AG09309 (cell line): Measurements from ENCODE around the gene APOM.

Experiments
- DNase-seq: peaks from one replicate; pipeline ENCODE4 v3.0.0-alpha.2; 2010; ENCODE audit warnings: low read depth
- H3K4me3 ChIP-seq: 2 replicates; pipeline ENCODE4 v1.5.1; 2011; ENCODE audit warnings: mild to moderate bottlenecking, low read depth, low read length, moderate library complexity; ENCODE audit not compliant: control insufficient read depth
- TF ChIP-seq, protein P1 (sequence below): IDR thresholded peaks from 2 replicates; pipeline ENCODE4 v1.5.1; 2011; ENCODE audit warnings: mild to moderate bottlenecking, low read depth, low read length, inconsistent platforms; ENCODE audit not compliant: insufficient read depth, control insufficient read depth; ENCODE audit errors: missing control alignments

Gene APOM

GRCh38 chr6:31621320-31621939 lies 34.3 kb upstream of the APOM start:
- TF ChIP-seq, protein P1, sequence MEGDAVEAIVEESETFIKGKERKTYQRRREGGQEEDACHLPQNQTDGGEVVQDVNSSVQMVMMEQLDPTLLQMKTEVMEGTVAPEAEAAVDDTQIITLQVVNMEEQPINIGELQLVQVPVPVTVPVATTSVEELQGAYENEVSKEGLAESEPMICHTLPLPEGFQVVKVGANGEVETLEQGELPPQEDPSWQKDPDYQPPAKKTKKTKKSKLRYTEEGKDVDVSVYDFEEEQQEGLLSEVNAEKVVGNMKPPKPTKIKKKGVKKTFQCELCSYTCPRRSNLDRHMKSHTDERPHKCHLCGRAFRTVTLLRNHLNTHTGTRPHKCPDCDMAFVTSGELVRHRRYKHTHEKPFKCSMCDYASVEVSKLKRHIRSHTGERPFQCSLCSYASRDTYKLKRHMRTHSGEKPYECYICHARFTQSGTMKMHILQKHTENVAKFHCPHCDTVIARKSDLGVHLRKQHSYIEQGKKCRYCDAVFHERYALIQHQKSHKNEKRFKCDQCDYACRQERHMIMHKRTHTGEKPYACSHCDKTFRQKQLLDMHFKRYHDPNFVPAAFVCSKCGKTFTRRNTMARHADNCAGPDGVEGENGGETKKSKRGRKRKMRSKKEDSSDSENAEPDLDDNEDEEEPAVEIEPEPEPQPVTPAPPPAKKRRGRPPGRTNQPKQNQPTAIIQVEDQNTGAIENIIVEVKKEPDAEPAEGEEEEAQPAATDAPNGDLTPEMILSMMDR, result no peak
- no peak for DNase-seq
- peak overlapping the region; percentile 74 for H3K4me3 ChIP-seq

GRCh38 chr6:31621991-31622390 lies 33.7 kb upstream of the APOM start:
- TF ChIP-seq, protein P1, result no peak
- peak overlapping the region; percentile 74 for H3K4me3 ChIP-seq
- no peak for DNase-seq

DNA sequence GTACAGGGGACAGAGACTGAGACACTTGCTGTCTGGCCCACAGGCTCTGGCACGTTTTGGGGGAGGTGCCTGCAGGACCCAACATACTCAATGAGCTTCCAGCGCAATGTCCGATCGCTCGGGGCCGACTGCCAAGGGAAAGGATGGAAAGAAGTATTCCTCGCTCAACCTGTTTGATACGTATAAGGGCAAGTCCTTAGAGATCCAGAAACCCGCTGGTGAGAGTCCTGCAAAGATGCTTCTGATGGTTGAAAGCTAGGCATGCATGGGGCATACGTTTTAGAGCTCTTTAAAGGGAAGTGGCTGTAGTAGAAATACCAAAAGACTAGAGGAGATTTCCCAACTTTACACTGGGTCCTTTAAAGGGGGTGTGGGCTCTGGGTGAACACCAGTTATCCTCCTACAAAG lies 33.0 kb upstream of the APOM start:
- H3K4me3 ChIP-seq, result no peak overlapping the region
- DNase-seq, result no peak
- TF ChIP-seq, protein P1, result no peak

- H3K4me3 ChIP-seq, result no peak overlapping the region
- DNase-seq, result no peak
- TF ChIP-seq, protein P1, result no peak
Measured at GRCh38 chr6:31624070-31624469, 31.6 kb upstream of the APOM start.

- DNase-seq, result no peak
- TF ChIP-seq, protein P1, result no peak
- H3K4me3 ChIP-seq, result no peak overlapping the region
Measured at GRCh38 chr6:31626952-31627351, 28.7 kb upstream of the APOM start.

GRCh38 chr6:31627690-31628287 lies 27.9 kb upstream of the APOM start:
- H3K4me3 ChIP-seq, result no peak overlapping the region
- TF ChIP-seq, protein P1, result no peak
- DNase-seq, result no peak

GRCh38 chr6:31629014-31629413 lies 26.7 kb upstream of the APOM start:
- TF ChIP-seq, protein P1, result no peak
- H3K4me3 ChIP-seq, result no peak overlapping the region
- DNase-seq, result no peak
